GM06990 (cell line): ENCODE measurements around the gene KRT3.

ENCODE experiments used
- DNase-seq: peaks from one replicate; pipeline ENCODE4 v3.0.0-alpha.2; 2011; ENCODE audit not compliant: insufficient read length; ENCODE audit errors: extremely low read depth
- H3K27me3 ChIP-seq: replicated peaks from 2 replicates; pipeline ENCODE4 v1.6.0; 2011; ENCODE audit warnings: low read length; ENCODE audit not compliant: control insufficient read depth, insufficient read depth
- H3K36me3 ChIP-seq: 2 replicates; pipeline ENCODE4 v1.5.1; 2011; ENCODE audit warnings: low read length; ENCODE audit not compliant: control insufficient read depth, insufficient read depth
- H3K4me3 ChIP-seq: replicated peaks from 2 replicates; pipeline ENCODE4 v1.5.1; 2011; ENCODE audit warnings: low read depth, mild to moderate bottlenecking, control low read depth, low read length
- TF ChIP-seq, protein P1 (sequence below): IDR thresholded peaks from 2 replicates; pipeline ENCODE4 v1.5.1; 2011; ENCODE audit warnings: low read length, control low read depth, mild to moderate bottlenecking, inconsistent platforms; ENCODE audit not compliant: insufficient read depth, poor library complexity, severe bottlenecking

The KRT3 gene

DNA sequence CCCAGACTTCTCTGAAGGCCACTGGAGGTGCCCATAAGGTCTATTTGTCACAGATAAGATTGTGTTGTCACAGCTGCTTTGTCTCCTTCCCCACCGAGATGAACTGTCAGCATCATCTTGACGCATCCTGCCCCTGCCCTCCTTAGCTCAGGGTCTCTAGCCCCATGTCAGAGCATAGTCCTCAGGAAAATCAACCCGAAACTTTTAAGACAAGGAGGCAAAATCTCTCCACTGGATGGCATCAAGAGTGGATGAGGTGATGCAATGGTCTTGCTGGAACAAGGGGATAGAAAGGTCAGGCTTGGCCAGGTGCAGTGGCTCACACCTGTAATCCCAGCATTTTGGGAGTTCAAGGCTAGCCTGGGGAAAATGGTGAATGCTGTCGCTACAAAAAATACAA, 30.0 kb upstream of the KRT3 start:
- Histone ChIP-seq H3K27me3 (no peaks in the 10 kb centered on the region; the same call in none of the 2 replicates), H3K4me3 (no peak overlapping the region), H3K36me3 (no peaks in the 10 kb centered on the region)
- no peak for DNase-seq
- TF ChIP-seq, protein P1, sequence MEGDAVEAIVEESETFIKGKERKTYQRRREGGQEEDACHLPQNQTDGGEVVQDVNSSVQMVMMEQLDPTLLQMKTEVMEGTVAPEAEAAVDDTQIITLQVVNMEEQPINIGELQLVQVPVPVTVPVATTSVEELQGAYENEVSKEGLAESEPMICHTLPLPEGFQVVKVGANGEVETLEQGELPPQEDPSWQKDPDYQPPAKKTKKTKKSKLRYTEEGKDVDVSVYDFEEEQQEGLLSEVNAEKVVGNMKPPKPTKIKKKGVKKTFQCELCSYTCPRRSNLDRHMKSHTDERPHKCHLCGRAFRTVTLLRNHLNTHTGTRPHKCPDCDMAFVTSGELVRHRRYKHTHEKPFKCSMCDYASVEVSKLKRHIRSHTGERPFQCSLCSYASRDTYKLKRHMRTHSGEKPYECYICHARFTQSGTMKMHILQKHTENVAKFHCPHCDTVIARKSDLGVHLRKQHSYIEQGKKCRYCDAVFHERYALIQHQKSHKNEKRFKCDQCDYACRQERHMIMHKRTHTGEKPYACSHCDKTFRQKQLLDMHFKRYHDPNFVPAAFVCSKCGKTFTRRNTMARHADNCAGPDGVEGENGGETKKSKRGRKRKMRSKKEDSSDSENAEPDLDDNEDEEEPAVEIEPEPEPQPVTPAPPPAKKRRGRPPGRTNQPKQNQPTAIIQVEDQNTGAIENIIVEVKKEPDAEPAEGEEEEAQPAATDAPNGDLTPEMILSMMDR, result no peak

DNA sequence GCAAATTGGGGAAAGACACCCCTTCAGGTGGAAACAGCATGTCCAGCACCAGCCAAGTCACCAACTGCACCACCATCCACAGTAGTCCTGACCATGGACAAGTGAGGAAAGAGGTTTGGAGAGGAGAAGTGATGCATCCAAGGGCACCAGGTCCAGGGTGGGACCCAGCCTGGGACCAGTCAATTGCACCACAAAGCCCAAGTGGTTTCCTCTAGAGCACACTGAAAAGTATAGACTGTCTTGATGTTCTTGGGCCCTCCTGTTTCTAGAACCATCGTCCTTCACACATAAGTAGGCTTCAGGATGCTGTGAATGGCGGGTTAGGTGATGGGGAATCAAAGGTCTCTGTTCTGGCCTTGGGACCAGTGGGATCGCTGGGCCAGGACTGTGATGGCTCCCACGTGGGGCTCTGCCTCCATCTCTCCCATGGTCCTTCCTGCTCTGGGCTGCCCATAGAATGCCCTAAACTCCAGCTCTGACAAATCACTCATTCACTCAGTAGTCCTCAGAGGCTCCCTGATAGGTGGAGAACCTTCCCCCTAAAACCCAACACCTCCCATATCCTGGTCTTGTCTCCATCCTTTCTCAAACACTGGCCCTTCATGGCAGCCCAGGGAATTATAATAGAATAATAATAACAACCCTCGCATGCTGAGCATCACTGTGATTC, 29.0 kb upstream of the KRT3 start:
- TF ChIP-seq, protein P1, result no peak
- Histone ChIP-seq H3K36me3 (no peaks in the 10 kb centered on the region), H3K4me3 (no peak overlapping the region), H3K27me3 (no peaks in the 10 kb centered on the region; the same call in none of the 2 replicates)
- no peak for DNase-seq

DNA sequence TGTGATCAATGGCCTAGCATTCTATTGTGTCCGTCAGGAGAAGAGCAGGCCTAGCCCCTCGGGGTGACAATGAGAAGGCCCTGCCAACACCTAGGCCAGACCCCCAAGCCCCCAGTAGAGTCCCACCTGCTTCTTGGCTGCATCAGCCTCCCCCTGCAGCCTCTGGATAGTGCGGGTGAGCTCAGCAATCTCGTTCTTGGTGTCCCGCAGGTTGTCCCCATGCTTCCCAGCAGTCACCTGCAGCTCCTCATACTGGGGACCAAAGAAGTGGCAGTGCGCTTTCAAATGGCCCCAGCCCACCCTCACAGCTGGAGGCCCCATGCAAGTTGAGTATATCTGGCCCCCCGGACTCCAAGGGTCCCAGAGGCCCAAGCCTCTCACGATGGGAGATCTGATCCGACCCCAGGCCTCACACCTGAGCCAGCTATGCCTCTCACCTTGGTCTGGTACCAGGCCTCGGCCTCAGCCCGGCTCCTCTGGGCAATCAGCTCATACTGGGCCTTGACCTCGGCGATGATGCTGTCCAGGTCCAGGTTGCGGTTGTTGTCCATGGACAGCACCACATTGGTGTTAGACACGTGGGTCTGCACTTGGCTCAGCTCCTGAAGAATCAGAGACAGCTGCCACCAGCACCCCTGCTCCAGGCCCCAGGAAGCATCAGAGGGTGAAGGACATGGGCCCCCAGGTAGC, 28.0 kb upstream of the KRT3 start:
- TF ChIP-seq, protein P1, result no peak
- Histone ChIP-seq H3K36me3 (no peaks in the 10 kb centered on the region), H3K27me3 (no peaks in the 10 kb centered on the region; the same call in none of the 2 replicates), H3K4me3 (no peak overlapping the region)
- DNase-seq, result no peak

DNA sequence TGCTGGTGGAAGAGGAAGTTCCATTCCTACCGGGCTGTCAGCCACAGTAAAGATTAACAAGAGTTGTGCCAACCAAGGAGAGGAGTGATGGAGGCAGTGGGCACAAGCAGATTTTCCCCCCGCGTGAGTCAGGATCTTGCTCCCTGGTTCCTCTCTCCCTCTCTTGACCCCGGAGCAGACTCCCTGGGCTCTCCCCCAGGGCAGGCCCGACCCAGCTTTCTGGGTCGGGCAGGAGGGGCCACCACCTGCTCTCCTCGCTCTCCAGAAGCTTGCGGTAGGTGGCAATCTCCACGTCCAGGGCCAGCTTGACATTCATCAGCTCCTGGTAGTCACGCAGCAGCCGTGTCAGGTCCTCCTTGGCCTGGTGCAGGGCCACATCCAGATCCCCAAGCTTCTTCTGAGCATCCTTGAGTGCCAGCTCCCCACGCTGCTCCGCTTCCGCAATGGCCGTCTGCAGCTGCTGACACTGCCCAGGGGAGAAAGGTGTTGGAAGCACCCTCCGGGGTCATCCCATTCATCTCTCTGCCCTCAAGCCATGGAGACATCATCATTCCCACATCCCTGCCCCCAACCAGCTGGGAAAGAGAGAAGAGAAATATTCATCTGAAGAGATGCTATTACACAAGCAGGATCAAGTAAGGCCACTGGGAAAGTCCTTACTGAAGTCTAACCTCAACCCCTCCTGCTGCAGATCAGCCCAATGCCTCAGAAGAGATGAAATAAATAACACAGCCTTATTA, 27.0 kb upstream of the KRT3 start:
- DNase-seq, result no peak
- no peak overlapping the region for H3K4me3 ChIP-seq
- TF ChIP-seq, protein P1, result no peak
- H3K36me3 ChIP-seq, result no peaks in the 10 kb centered on the region
- H3K27me3 ChIP-seq, result no peaks in the 10 kb centered on the region; the same call in none of the 2 replicates

DNA sequence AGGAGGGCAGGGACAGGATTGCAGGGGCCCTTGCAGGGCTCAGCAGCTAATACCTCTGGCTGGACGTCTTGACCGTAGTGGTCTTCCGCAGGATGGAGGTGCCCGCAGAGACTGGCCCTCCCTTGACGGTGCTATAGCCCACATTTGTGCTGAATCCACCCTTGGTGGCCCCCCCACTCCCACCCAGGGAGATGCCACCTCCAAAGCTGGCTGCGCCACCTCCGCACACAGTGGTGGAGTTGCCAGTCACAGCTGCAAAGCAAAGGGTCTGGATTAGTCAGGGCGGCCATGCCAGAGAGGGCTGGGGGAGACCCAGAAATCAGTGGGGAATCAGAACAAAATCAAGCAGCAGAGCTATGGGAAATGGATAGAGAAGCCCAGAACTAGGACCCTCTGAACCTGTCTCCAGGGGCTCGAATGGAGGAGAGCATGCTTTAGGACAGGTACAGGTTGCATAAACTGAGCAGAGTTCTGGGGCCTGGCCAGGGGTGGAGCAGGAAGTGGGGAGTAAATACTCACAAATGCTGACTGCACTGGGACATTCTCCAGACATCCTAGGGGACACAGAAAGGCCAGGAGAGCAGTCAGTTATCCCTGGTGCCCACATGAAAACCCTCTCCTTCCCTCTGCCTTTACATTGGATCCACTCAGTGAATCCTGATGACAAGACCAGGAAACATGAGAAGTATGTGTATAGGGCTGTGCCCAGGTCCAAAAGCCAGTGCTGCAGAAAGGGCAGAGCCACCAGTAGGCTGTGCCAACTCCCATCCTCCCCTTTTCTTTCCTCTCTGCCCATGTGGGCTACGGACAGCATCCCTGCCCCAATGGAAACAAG, 26.1 kb upstream of the KRT3 start:
- no peak for DNase-seq
- no peaks in the 10 kb centered on the region; the same call in none of the 2 replicates for H3K27me3 ChIP-seq
- TF ChIP-seq, protein P1, result no peak
- H3K36me3 ChIP-seq, result no peaks in the 10 kb centered on the region
- H3K4me3 ChIP-seq, result no peak overlapping the region
